A673 (cell line): ENCODE results near the gene INPP5A. TPM values are rescaled to one million over a fixed set of nuclear protein-coding genes. Genes with fewer than 3 reads are reported as not detected.

ENCODE experiments used
- BruUV-seq: library from RNA; stranded (reverse); fragments of 400-500 nt; replicated peaks from 2 replicates; lab custom pipeline; 2021; lab: Mats Ljungman, UMichigan
- CTCF ChIA-PET: fragments of 300-600 bp; sonication (Branson Sonifier 250); formaldehyde crosslinking; loops from one replicate; lab custom pipeline; 2022; ENCODE audit warnings: antibody characterized with exemption; lab: Charles Lee
- POLR2A ChIA-PET: fragments of 300-600 bp; sonication (Branson Sonifier 250); formaldehyde crosslinking; loops from one replicate; lab custom pipeline; 2022; ENCODE audit warnings: antibody characterized with exemption; ENCODE audit not compliant: low non-redundant PET; lab: Charles Lee
- DNase-seq: peaks from one replicate; pipeline ENCODE4 v3.0.0-alpha.2; 2015; ENCODE audit warnings: low spot score
- H3K27ac ChIP-seq: fragments of 200-600 bp; sonication (generic); 2 replicates; pipeline ENCODE4 v1.5.1; 2016; ENCODE audit warnings: mixed run types, low read depth, mild to moderate bottlenecking, mixed read lengths, antibody characterized with exemption, low read length; ENCODE audit not compliant: poor library complexity, severe bottlenecking
- H3K27me3 ChIP-seq: fragments of 200-600 bp; sonication (generic); replicated peaks from 2 replicates; pipeline ENCODE4 v1.6.1; 2017; ENCODE audit warnings: mixed run types, low read depth, mild to moderate bottlenecking, mixed read lengths, antibody characterized with exemption, low read length; ENCODE audit not compliant: insufficient read depth, poor library complexity
- H3K36me3 ChIP-seq: fragments of 200-600 bp; sonication (generic); 2 replicates; pipeline ENCODE4 v1.6.1; 2016; ENCODE audit warnings: mixed run types, mild to moderate bottlenecking, mixed read lengths, antibody characterized with exemption, low read length; ENCODE audit not compliant: insufficient read depth, poor library complexity, severe bottlenecking
- H3K4me1 ChIP-seq: fragments of 200-600 bp; sonication (generic); 2 replicates; pipeline ENCODE4 v1.6.1; 2017; ENCODE audit warnings: mixed run types, mild to moderate bottlenecking, mixed read lengths, antibody characterized with exemption, low read length; ENCODE audit not compliant: insufficient read depth, poor library complexity, severe bottlenecking
- H3K4me3 ChIP-seq: fragments of 200-600 bp; sonication (generic); 2 replicates; pipeline ENCODE4 v1.5.1; 2016; ENCODE audit warnings: low read depth, mixed run types, mild to moderate bottlenecking, mixed read lengths, low read length; ENCODE audit not compliant: poor library complexity, severe bottlenecking
- H3K9me3 ChIP-seq: fragments of 200-600 bp; sonication (generic); 2 replicates; pipeline ENCODE4 v1.6.1; 2016; ENCODE audit warnings: mixed run types, low read depth, mild to moderate bottlenecking, mixed read lengths, antibody characterized with exemption, low read length; ENCODE audit not compliant: poor library complexity, severe bottlenecking
- EZH2 ChIP-seq: fragments of 200-600 bp; sonication (generic); IDR thresholded peaks from 2 replicates; pipeline ENCODE4 v1.6.1; 2017; ENCODE audit warnings: borderline replicate concordance, low read depth, mild to moderate bottlenecking, mixed read lengths, antibody characterized with exemption, low read length; ENCODE audit not compliant: poor library complexity, severe bottlenecking
- intact Hi-C: fragments of 100-400 bp; cut with micrococcal nuclease; formaldehyde crosslinking; loops from one replicate; pipeline ENCODE4 v1.10.0; 2022; ENCODE audit not compliant: unreplicated experiment
- total RNA-seq: library from RNA; stranded (reverse); gene quantifications from 2 replicates; pipeline ENCODE4 v1.2.3, GENCODE V29; 2021
- TF ChIP-seq, protein P1 (sequence below): fragments of 300-800, 200-600 bp; sonication (generic); conservative IDR thresholded peaks from 2 replicates; pipeline ENCODE4 v1.5.1; 2017; ENCODE audit warnings: low read depth, mild to moderate bottlenecking, antibody characterized with exemption, low read length, moderate library complexity, mixed read lengths

The INPP5A gene
- total RNA-seq, 1 experiment from 2014 or later: 21.8 TPM

DNA sequence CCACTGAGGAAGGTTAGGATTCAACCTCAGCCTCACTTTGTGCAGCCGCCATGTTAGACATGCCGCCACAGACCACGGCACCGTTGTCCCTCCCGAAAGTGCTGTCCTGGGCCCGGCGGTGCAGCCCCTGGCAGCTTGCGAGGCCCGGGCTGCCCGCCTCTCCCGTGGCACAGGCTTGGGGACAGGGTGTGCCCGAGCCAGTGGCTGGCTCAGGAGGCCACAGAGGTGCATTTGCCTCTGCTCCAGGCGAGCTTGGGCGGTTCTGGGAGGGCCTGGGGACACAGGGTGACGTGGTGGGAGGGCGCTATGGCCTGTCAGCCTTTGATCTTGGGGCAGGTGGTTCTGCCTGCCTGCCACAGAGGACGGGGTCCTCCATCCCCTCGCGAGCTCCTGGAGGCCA, 207.3 kb downstream of the INPP5A start:
- BruUV-seq: no TSS peak
- intact Hi-C loops: no loop called here

DNA sequence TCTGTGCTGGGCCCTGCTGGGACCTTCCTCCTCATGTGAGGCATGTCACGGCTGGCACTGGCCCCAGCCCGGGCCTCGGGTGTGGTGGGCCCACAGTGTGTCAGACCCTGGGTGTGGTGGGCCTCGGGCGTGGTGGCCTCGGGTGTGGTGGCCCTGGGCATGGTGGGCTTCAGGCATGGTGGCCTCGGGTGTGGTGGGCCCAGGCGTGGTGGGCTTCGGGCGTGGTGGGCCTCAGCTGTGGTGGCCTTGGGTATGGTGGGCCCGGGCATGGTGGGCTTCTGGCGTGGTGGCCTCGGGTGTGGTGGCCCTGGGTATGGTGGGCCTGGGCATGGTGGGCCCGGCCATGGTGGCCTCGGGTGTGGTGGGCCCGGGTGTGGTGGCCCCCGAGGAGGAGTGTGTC, 207.9 kb downstream of the INPP5A start:
- ChIA-PET CTCF (no interaction called here), POLR2A (no interaction called here)
- no peak overlapping the region for H3K27ac ChIP-seq
- no peaks in the 10 kb centered on the region for H3K36me3 ChIP-seq
- BruUV-seq: no TSS peak
- intact Hi-C loops: no loop called here
- H3K4me1 ChIP-seq: no peaks in the 10 kb centered on the region
- H3K27me3 ChIP-seq: no peaks in the 10 kb centered on the region
- H3K4me3 ChIP-seq: no peak overlapping the region
- TF ChIP-seq, protein P1, sequence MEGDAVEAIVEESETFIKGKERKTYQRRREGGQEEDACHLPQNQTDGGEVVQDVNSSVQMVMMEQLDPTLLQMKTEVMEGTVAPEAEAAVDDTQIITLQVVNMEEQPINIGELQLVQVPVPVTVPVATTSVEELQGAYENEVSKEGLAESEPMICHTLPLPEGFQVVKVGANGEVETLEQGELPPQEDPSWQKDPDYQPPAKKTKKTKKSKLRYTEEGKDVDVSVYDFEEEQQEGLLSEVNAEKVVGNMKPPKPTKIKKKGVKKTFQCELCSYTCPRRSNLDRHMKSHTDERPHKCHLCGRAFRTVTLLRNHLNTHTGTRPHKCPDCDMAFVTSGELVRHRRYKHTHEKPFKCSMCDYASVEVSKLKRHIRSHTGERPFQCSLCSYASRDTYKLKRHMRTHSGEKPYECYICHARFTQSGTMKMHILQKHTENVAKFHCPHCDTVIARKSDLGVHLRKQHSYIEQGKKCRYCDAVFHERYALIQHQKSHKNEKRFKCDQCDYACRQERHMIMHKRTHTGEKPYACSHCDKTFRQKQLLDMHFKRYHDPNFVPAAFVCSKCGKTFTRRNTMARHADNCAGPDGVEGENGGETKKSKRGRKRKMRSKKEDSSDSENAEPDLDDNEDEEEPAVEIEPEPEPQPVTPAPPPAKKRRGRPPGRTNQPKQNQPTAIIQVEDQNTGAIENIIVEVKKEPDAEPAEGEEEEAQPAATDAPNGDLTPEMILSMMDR: no peak
- TF ChIP-seq EZH2: no peak
- DNase-seq: no peak
- no peaks in the 10 kb centered on the region for H3K9me3 ChIP-seq

More for the DNA sequence above, 207.3 kb downstream of the INPP5A start:
- no peaks in the 10 kb centered on the region for H3K9me3 ChIP-seq
- no peaks in the 10 kb centered on the region for H3K4me1 ChIP-seq
- CTCF ChIA-PET: no interaction called here
- no peak for DNase-seq
- H3K27ac ChIP-seq: no peak overlapping the region
- TF ChIP-seq, protein P1: no peak
- TF ChIP-seq EZH2: no peak
- POLR2A ChIA-PET: no interaction called here
- no peaks in the 10 kb centered on the region for H3K27me3 ChIP-seq
- H3K4me3 ChIP-seq: no peak overlapping the region
- H3K36me3 ChIP-seq: no peaks in the 10 kb centered on the region

GRCh38 chr10:132745971-132746370, 208.4 kb downstream of the INPP5A start:
- Histone ChIP-seq H3K27ac (no peak overlapping the region), H3K27me3 (no peaks in the 10 kb centered on the region), H3K36me3 (no peaks in the 10 kb centered on the region), H3K9me3 (no peaks in the 10 kb centered on the region), H3K4me1 (no peaks in the 10 kb centered on the region), H3K4me3 (no peak overlapping the region)
- BruUV-seq: no TSS peak
- intact Hi-C loops: no loop called here
- ChIA-PET POLR2A (no interaction called here), CTCF (no interaction called here)
- no peak for DNase-seq
- TF ChIP-seq EZH2: no peak
- TF ChIP-seq, protein P1: no peak
